ACC112 (cell line): ENCODE data around the gene ABO.
"Not testable (repeated sequence)": the region's sequence is repeated elsewhere in the genome, so short reads cannot be mapped to it uniquely, and the experiment has no call there.

Experiments
- H2AFZ ChIP-seq: fragments of 200-600 bp; sonication (generic); one replicate; pipeline ENCODE4 v1.6.0; 2017; ENCODE audit warnings: antibody characterized with exemption, low read length; ENCODE audit not compliant: unreplicated experiment
- H3K27ac ChIP-seq: fragments of 200-600 bp; sonication (generic); 2 replicates; pipeline ENCODE4 v1.5.1; 2014; ENCODE audit warnings: low read depth, mild to moderate bottlenecking, antibody characterized with exemption, low read length, moderate library complexity
- H3K27me3 ChIP-seq: fragments of 200-600 bp; sonication (generic); 2 replicates; pipeline ENCODE4 v1.6.1; 2014; ENCODE audit warnings: mild to moderate bottlenecking, antibody characterized with exemption, low read length, moderate library complexity, mixed read lengths; ENCODE audit not compliant: insufficient read depth
- H3K36me3 ChIP-seq: fragments of 200-600 bp; sonication (generic); 2 replicates; pipeline ENCODE4 v1.6.1; 2016; ENCODE audit warnings: mild to moderate bottlenecking, antibody characterized with exemption, low read length, moderate library complexity, mixed read lengths; ENCODE audit not compliant: insufficient read depth
- H3K4me1 ChIP-seq: fragments of 200-600 bp; sonication (generic); one replicate; pipeline ENCODE4 v1.6.1; 2016; ENCODE audit warnings: low read length, mixed read lengths; ENCODE audit not compliant: insufficient read depth, unreplicated experiment, control insufficient read depth
- H3K4me3 ChIP-seq: fragments of 200-600 bp; sonication (generic); 2 replicates; pipeline ENCODE4 v1.5.1; 2014; ENCODE audit warnings: mild to moderate bottlenecking, low read depth, low read length
- H3K79me2 ChIP-seq: fragments of 200-600 bp; sonication (generic); one replicate; pipeline ENCODE4 v1.6.0; 2016; ENCODE audit warnings: low read length; ENCODE audit not compliant: control insufficient read depth, unreplicated experiment, insufficient read depth

The ABO gene

DNA sequence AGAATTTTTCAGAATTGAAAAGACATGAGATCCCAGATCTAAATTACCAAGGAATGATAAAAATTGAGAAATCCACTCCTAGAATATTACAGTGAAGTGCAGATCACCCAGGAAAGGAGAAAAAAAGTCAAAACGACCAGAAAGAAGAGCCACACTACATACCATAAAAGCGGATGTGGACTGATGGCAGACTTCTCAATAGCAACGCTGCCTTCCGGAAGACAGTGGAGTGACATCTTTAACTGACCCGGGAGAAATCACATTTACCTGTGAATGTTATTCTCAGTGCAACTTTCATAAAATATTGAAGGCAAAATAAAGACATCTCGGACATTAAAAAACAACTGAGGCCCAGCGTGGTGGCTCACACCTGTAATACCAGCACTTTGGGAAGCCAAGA, 44.5 kb downstream of the ABO start:
- H2AFZ ChIP-seq, H3K27ac ChIP-seq, H3K4me3 ChIP-seq, H3K4me1 ChIP-seq, H3K79me2 ChIP-seq, H3K36me3 ChIP-seq: not testable (repeated sequence)
- peaks cover 31% of the 10 kb centered on the region for H3K27me3 ChIP-seq

GRCh38 chr9:133230093-133230492, 44.9 kb downstream of the ABO start:
- no peaks in the 10 kb centered on the region for H3K4me1 ChIP-seq
- no peaks in the 10 kb centered on the region for H3K79me2 ChIP-seq
- no peak overlapping the region for H3K27ac ChIP-seq
- H2AFZ ChIP-seq: no peak overlapping the region
- H3K4me3 ChIP-seq: no peak overlapping the region
- peaks cover 34% of the 10 kb centered on the region for H3K27me3 ChIP-seq
- H3K36me3 ChIP-seq: no peaks in the 10 kb centered on the region

- not testable (repeated sequence) for H3K36me3 ChIP-seq, H3K27ac ChIP-seq, H2AFZ ChIP-seq, H3K4me3 ChIP-seq, H3K4me1 ChIP-seq, H3K79me2 ChIP-seq
- H3K27me3 ChIP-seq: peaks cover 42% of the 10 kb centered on the region
Observed at GRCh38 chr9:133228474-133229193, 46.4 kb downstream of the ABO start.

DNA sequence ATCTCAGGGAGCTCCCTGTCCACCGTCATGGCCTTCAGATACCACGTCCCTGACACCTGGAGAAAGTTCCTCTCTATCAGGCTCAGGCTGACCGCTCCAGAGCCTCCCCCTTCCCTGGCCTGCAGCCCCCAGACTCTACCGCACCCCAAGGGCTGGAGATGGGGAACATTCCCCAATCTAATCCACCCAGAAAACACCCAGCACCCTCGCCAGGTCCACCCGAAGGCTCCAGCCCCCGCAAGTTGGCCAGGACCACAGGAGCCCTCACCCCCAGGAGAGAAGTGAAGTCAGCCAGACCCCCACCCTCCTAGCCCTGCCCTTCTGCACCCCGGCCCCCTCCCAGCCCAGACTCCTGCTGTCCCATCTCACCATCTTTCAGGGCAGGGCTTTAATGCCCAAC, 47.0 kb downstream of the ABO start:
- H3K27me3 ChIP-seq: peaks cover 49% of the 10 kb centered on the region
- not testable (repeated sequence) for H3K36me3 ChIP-seq, H3K4me3 ChIP-seq, H3K4me1 ChIP-seq, H3K27ac ChIP-seq, H3K79me2 ChIP-seq, H2AFZ ChIP-seq

GRCh38 chr9:133227242-133227860, 47.6 kb downstream of the ABO start:
- H3K36me3 ChIP-seq: no peaks in the 10 kb centered on the region
- H3K27ac ChIP-seq: no peak overlapping the region
- H3K79me2 ChIP-seq: no peaks in the 10 kb centered on the region
- H3K4me3 ChIP-seq: no peak overlapping the region
- H2AFZ ChIP-seq: no peak overlapping the region
- H3K4me1 ChIP-seq: no peaks in the 10 kb centered on the region
- H3K27me3 ChIP-seq: peaks cover 53% of the 10 kb centered on the region

DNA sequence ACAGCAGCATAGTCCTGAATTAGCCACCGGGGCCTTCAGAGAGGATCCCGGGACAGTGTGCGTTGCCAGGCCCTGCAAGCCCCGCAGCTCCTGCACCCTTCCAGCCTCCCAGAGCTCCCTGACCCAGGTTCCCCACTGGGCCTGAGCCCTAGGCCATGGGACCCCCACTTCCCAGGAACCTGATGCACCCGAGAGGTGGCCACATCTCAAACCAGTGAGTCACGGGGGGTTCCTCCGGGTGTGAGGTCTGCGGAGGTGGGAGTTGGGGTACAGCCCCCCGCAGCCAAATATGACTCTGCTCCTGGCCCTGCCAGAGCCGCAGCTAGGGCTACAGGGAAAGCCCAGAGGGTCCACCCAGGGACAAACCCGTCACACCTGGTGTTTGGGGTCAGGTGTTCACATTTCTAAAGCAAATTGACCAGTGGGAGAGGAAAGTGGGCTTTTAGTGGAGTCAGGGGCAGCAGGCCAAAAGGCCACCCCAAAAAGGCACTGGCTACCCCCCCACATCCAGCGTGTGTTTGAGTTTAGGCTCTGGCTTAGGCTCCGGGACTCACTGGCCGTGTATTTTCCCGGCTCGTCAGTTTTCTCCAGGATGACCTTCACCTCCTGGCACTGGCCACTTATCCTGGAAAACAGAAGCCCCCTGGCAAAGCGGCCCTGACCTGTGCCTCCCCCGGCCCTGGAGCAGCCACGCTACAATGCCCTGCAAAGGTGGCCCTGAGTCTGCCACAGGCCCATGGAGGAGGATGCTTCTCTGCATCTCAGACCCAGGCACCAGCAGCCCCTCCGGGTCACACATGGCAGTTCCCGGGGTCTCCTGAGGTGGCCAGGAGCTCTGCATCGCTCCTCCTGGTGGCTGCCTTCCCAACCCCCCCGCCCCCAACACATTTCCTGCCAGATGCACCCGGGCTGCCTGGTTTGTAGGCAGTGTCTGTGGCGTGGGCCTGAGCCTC, 48.5 kb downstream of the ABO start:
- Histone ChIP-seq H3K4me3 (no peak overlapping the region), H3K36me3 (no peaks in the 10 kb centered on the region), H3K27ac (no peak overlapping the region), H2AFZ (no peak overlapping the region), H3K79me2 (no peaks in the 10 kb centered on the region), H3K27me3 (peaks cover 58% of the 10 kb centered on the region), H3K4me1 (no peaks in the 10 kb centered on the region)

- H3K79me2 ChIP-seq: no peaks in the 10 kb centered on the region
Observed at GRCh38 chr9:133225171-133226011, 49.6 kb downstream of the ABO start.

DNA sequence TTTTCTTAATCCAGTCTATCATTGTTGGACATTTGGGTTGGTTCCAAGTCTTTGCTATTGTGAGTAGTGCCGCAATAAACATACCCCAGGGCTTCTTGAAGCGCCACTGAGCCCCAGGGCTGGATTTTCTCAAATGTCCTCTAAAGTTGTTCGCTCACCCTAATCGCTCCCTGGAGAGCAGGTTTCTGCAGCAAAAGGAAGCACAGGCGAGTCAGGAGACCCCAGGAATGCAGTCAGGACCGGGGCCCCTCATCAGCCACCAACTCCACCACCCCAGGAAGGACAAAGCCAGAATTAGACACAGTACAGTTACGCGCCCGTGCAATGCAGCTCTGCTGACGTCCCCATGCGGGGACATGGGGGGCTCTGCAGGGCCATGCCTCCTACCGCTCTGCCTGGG, 50.2 kb downstream of the ABO start:
- Histone ChIP-seq H3K4me1 (no peaks in the 10 kb centered on the region), H3K4me3 (no peak overlapping the region), H3K27ac (no peak overlapping the region), H3K27me3 (peaks cover 67% of the 10 kb centered on the region), H2AFZ (no peak overlapping the region), H3K36me3 (no peaks in the 10 kb centered on the region), H3K79me2 (no peaks in the 10 kb centered on the region)

More at GRCh38 chr9:133225171-133226011, 49.6 kb downstream of the ABO start:
- no peak overlapping the region for H3K4me3 ChIP-seq
- H3K36me3 ChIP-seq: no peaks in the 10 kb centered on the region
- no peak overlapping the region for H2AFZ ChIP-seq
- no peak overlapping the region for H3K27ac ChIP-seq
- peaks cover 66% of the 10 kb centered on the region for H3K27me3 ChIP-seq
- H3K4me1 ChIP-seq: no peaks in the 10 kb centered on the region

GRCh38 chr9:133223159-133223756, 51.7 kb downstream of the ABO start:
- not testable (repeated sequence) for H3K27ac ChIP-seq, H2AFZ ChIP-seq

GRCh38 chr9:133221994-133222393, 53.0 kb downstream of the ABO start:
- H3K27me3 ChIP-seq: peaks cover 81% of the 10 kb centered on the region
- not testable (repeated sequence) for H2AFZ ChIP-seq, H3K79me2 ChIP-seq, H3K4me3 ChIP-seq, H3K36me3 ChIP-seq, H3K27ac ChIP-seq, H3K4me1 ChIP-seq

More at GRCh38 chr9:133223159-133223756, 51.7 kb downstream of the ABO start:
- not testable (repeated sequence) for H3K4me3 ChIP-seq, H3K4me1 ChIP-seq, H3K79me2 ChIP-seq, H3K36me3 ChIP-seq
- peaks cover 76% of the 10 kb centered on the region for H3K27me3 ChIP-seq
